ENCODE measurements around the gene SH3GL1.

SH3GL1 gene

DNA sequence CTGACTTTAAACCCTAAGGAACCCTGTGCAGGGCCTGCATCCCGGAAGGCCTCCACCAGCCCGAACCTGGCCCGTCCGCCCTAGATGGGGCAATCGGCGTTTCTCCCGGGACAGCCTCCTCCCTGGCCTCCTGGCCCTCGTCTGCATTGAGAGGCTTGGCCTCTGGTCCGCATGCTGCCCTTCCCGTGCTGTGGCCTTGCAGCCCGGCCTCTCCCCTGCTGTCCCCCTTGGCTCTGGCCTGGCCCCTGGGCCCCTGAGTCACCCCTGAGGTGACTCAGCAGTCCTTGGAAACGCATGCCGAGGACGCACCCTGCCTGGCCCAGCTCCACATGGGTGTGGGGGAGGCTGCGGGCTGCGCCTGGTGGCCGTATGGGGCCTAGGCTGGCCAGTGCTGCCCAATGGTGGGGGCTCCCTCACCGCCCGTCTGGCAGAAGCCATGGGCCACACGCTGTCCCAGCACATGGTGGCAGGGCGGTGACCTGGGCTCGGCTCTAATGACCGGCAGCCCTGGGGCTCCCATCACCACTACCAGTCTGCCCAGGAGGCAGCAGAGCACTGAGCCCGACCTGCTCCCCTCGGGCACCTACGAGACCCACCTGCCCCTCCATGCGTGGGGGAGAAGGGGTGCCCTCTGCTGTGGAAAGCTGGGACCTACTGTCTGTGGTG is 25.7 kb downstream of the SH3GL1 start:
- Histone ChIP-seq H3K9me2 (replicated peaks; ENCODE audit: insufficient read depth, low read length) (no peaks in the 10 kb centered on the region), H3F3A (ENCODE audit: insufficient read depth, low read length) (peaks cover 11% of the 10 kb centered on the region), H4K20me1 (ENCODE audit: insufficient read depth, low read length) (peaks cover 12% of the 10 kb centered on the region), H3K4me1 (ENCODE audit: low read length) (peaks cover 17% of the 10 kb centered on the region), H3K36me3 (replicated peaks; ENCODE audit: insufficient read depth, low read length) (no peaks in the 10 kb centered on the region), H3K79me2 (ENCODE audit: low read length) (peaks cover 96% of the 10 kb centered on the region), H3K9ac (ENCODE audit: low read length) (no peak overlapping the region), H3K4me3 (ENCODE audit: low read length) (no peak overlapping the region), H3K27ac (ENCODE audit: low read length) (no peak overlapping the region), H2AFZ (ENCODE audit: low read length) (no peak overlapping the region), H3K9me3 (replicated peaks; ENCODE audit: insufficient read depth, low read length) (no peaks in the 10 kb centered on the region), H3K27me3 (replicated peaks; ENCODE audit: insufficient read depth, low read length) (no peaks in the 10 kb centered on the region), H3K4me2 (ENCODE audit: low read depth, low read length) (no peak overlapping the region)
- no peak for TF ChIP-seq EZH2 (optimal IDR thresholded peaks at IDR 0.05; ENCODE audit: low read depth, low read length)
- TF ChIP-seq, protein P1, sequence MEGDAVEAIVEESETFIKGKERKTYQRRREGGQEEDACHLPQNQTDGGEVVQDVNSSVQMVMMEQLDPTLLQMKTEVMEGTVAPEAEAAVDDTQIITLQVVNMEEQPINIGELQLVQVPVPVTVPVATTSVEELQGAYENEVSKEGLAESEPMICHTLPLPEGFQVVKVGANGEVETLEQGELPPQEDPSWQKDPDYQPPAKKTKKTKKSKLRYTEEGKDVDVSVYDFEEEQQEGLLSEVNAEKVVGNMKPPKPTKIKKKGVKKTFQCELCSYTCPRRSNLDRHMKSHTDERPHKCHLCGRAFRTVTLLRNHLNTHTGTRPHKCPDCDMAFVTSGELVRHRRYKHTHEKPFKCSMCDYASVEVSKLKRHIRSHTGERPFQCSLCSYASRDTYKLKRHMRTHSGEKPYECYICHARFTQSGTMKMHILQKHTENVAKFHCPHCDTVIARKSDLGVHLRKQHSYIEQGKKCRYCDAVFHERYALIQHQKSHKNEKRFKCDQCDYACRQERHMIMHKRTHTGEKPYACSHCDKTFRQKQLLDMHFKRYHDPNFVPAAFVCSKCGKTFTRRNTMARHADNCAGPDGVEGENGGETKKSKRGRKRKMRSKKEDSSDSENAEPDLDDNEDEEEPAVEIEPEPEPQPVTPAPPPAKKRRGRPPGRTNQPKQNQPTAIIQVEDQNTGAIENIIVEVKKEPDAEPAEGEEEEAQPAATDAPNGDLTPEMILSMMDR (IDR thresholded peaks at IDR 0.05; ENCODE audit: low read length), result no peak
- no peak for TF ChIP-seq EZH2phosphoT487 (IDR thresholded peaks at IDR 0.05; ENCODE audit: low read length)
- DNase-seq, result no peak

DNA sequence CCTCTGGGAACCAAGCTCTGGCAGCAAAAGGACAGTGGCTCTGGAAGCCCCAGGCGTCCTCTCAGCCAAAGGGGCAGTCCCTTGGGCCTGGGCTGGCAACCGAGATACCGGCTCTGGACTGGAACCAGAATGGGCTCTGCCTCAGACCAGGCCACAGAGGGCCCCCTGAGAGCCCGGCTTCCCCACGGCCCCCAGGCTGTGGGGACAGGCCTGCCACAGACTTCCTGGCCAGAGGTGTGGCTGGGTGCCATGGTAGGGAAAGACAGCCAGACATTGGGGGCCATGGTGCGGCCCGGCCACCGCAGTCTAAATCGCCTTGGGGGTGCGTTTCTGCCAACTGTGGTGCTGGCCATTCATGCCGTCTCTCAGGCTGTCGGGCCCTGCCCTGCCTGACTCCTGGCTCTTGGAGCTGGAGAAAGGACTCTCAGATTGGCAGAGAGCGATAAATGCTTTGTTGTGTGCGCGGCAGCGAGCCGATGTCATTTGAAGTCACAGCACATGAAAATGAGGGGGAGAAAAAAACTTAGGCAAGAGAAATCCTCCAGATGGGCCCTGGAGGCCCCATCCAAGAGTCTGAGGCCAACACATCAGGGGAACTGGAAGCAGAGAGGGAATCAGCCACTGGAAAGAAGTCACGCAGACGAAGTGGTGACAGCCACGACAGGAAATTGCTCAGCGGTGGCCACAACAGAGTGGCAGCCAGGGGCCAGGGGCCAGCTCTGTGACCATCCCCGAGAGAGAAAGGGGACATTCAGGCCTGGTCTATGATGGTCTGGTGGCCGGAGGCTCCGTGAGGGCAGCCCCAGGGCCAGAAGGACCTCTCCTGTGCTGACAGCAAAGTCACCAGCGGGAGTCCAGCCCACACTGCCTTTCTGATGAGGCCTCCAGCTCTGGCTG is 26.5 kb downstream of the SH3GL1 start:
- Histone ChIP-seq H3K4me3 (ENCODE audit: low read length) (no peak overlapping the region), H3K27me3 (replicated peaks; ENCODE audit: insufficient read depth, low read length) (no peaks in the 10 kb centered on the region), H4K20me1 (ENCODE audit: insufficient read depth, low read length) (peaks cover 12% of the 10 kb centered on the region), H3K79me2 (ENCODE audit: low read length) (peaks cover 88% of the 10 kb centered on the region), H3K4me2 (ENCODE audit: low read depth, low read length) (no peak overlapping the region), H3K9ac (ENCODE audit: low read length) (no peak overlapping the region), H3K9me2 (replicated peaks; ENCODE audit: insufficient read depth, low read length) (no peaks in the 10 kb centered on the region), H3K36me3 (replicated peaks; ENCODE audit: insufficient read depth, low read length) (no peaks in the 10 kb centered on the region), H3K4me1 (ENCODE audit: low read length) (peaks cover 24% of the 10 kb centered on the region), H3K9me3 (replicated peaks; ENCODE audit: insufficient read depth, low read length) (no peaks in the 10 kb centered on the region), H3F3A (ENCODE audit: insufficient read depth, low read length) (peaks cover 19% of the 10 kb centered on the region), H2AFZ (ENCODE audit: low read length) (no peak overlapping the region), H3K27ac (ENCODE audit: low read length) (no peak overlapping the region)
- DNase-seq, result no peak
- TF ChIP-seq EZH2 (optimal IDR thresholded peaks at IDR 0.05; ENCODE audit: low read depth, low read length) (no peak), EZH2phosphoT487 (IDR thresholded peaks at IDR 0.05; ENCODE audit: low read length) (no peak)
- TF ChIP-seq, protein P1 (IDR thresholded peaks at IDR 0.05; ENCODE audit: low read length), result no peak

DNA sequence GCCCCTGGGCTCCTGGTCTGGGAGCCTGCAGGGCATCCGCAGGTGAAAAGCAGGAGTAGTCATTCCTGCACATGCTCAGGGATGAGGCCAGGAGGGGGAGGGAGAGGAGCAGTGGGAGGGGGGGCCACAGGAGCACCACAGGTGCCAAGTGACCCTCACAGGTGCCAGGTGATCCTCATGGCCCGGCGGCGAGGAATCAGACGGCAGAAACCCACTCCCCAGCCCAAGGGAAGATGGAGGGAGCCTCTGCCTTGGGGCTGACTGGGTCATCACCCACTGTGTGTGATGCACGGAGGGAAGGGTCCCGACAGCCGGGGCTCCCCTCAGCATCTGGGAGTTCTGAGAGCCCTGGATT is 27.4 kb downstream of the SH3GL1 start:
- Histone ChIP-seq H3K79me2 (ENCODE audit: low read length) (peaks cover 86% of the 10 kb centered on the region), H3K4me1 (ENCODE audit: low read length) (peaks cover 29% of the 10 kb centered on the region), H4K20me1 (ENCODE audit: insufficient read depth, low read length) (peaks cover 12% of the 10 kb centered on the region), H3K27me3 (replicated peaks; ENCODE audit: insufficient read depth, low read length) (no peaks in the 10 kb centered on the region), H3K4me3 (ENCODE audit: low read length) (no peak overlapping the region), H3K9ac (ENCODE audit: low read length) (no peak overlapping the region), H3F3A (ENCODE audit: insufficient read depth, low read length) (peaks cover 22% of the 10 kb centered on the region), H3K9me3 (replicated peaks; ENCODE audit: insufficient read depth, low read length) (no peaks in the 10 kb centered on the region), H3K36me3 (replicated peaks; ENCODE audit: insufficient read depth, low read length) (no peaks in the 10 kb centered on the region), H2AFZ (ENCODE audit: low read length) (no peak overlapping the region), H3K4me2 (ENCODE audit: low read depth, low read length) (no peak overlapping the region), H3K27ac (ENCODE audit: low read length) (no peak overlapping the region), H3K9me2 (replicated peaks; ENCODE audit: insufficient read depth, low read length) (no peaks in the 10 kb centered on the region)
- TF ChIP-seq EZH2phosphoT487 (IDR thresholded peaks at IDR 0.05; ENCODE audit: low read length) (no peak), EZH2 (optimal IDR thresholded peaks at IDR 0.05; ENCODE audit: low read depth, low read length) (no peak)
- TF ChIP-seq, protein P1 (IDR thresholded peaks at IDR 0.05; ENCODE audit: low read length), result no peak
- no peak for DNase-seq
